Hepatocyte (in vitro differentiated cells): ENCODE results near the gene FUT1. TPM values are rescaled to one million over a fixed set of nuclear protein-coding genes. Genes with fewer than 3 reads are reported as not detected.

Source experiments
- DNase-seq: peaks from one replicate; pipeline ENCODE4 v3.0.0-alpha.2; 2016; ENCODE audit warnings: low spot score
- H2AFZ ChIP-seq: fragments of 200-600 bp; sonication (generic); 2 replicates; pipeline ENCODE4 v1.6.0; 2016; ENCODE audit warnings: antibody characterized with exemption, mild to moderate bottlenecking
- H3K27ac ChIP-seq: fragments of 200-600 bp; sonication (generic); 2 replicates; pipeline ENCODE4 v1.5.1; 2016; ENCODE audit warnings: mild to moderate bottlenecking
- H3K27me3 ChIP-seq: fragments of 200-600 bp; sonication (generic); 2 replicates; pipeline ENCODE4 v1.6.1; 2016
- H3K36me3 ChIP-seq: fragments of 200-600 bp; sonication (generic); replicated peaks from 2 replicates; pipeline ENCODE4 v1.5.1; 2016; ENCODE audit warnings: low read depth; ENCODE audit not compliant: insufficient read depth
- H3K4me1 ChIP-seq: fragments of 200-600 bp; sonication (generic); 2 replicates; pipeline ENCODE4 v1.5.1; 2016; ENCODE audit warnings: mild to moderate bottlenecking, moderate library complexity; ENCODE audit not compliant: insufficient read depth
- H3K4me2 ChIP-seq: fragments of 200-600 bp; sonication (generic); 2 replicates; pipeline ENCODE4 v1.6.0; 2016
- H3K4me3 ChIP-seq: fragments of 200-600 bp; sonication (generic); 2 replicates; pipeline ENCODE4 v1.5.1; 2016; ENCODE audit warnings: mild to moderate bottlenecking
- H3K79me2 ChIP-seq: fragments of 200-600 bp; sonication (generic); 2 replicates; pipeline ENCODE4 v1.6.0; 2017; ENCODE audit warnings: mild to moderate bottlenecking
- H3K9me2 ChIP-seq: fragments of 200-600 bp; sonication (generic); replicated peaks from 2 replicates; pipeline ENCODE4 v1.6.0; 2017; ENCODE audit warnings: mild to moderate bottlenecking; ENCODE audit not compliant: insufficient read depth
- H3K9me3 ChIP-seq: fragments of 200-600 bp; sonication (generic); 2 replicates; pipeline ENCODE4 v1.5.1; 2016; ENCODE audit warnings: low read depth, mild to moderate bottlenecking
- H4K20me1 ChIP-seq: fragments of 200-600 bp; sonication (generic); 2 replicates; pipeline ENCODE4 v1.6.0; 2016; ENCODE audit warnings: mild to moderate bottlenecking; ENCODE audit not compliant: insufficient read depth, poor library complexity, severe bottlenecking
- CTCF ChIP-seq: fragments of 200-600 bp; sonication (generic); IDR thresholded peaks from 2 replicates; pipeline ENCODE4 v1.5.1; 2016; ENCODE audit warnings: antibody characterized with exemption, mild to moderate bottlenecking; ENCODE audit not compliant: poor library complexity
- EZH2 ChIP-seq: fragments of 200-600 bp; sonication (generic); IDR thresholded peaks from 2 replicates; pipeline ENCODE4 v1.6.1; 2016; ENCODE audit warnings: antibody characterized with exemption, mild to moderate bottlenecking, borderline replicate concordance
- EZH2phosphoT487 ChIP-seq: fragments of 200-600 bp; sonication (generic); IDR thresholded peaks from one replicate; pipeline ENCODE4 v1.6.1; 2018; ENCODE audit warnings: antibody characterized with exemption, mild to moderate bottlenecking, low read depth, moderate library complexity; ENCODE audit not compliant: unreplicated experiment, severe bottlenecking
- WGBS: methylation state at CpG from one replicate; pipeline ENCODE4 v1.1.6; 2016; ENCODE audit warnings: low lambda C conversion rate; ENCODE audit errors: missing lambda C conversion rate; 5-methylcytosine and 5-hydroxymethylcytosine counted together
- polyA plus RNA-seq: library from polyadenylated mRNA; unstranded; fragments of >200 nt; fragmentation: Nextera tagmentation; extraction: Ambion mirVana; gene quantifications from 2 replicates; pipeline ENCODE4 v1.2.1, GENCODE V29; 2016
- total RNA-seq: library from RNA; depleted of rRNA; stranded (reverse); fragments of >200 nt; gene quantifications from 2 replicates; pipeline ENCODE4 v1.2.3, GENCODE V29; 2014

Gene FUT1
- total and polyA plus RNA-seq, 2 experiments from 2014 or later: 2.4 to 4.3 TPM

GRCh38 chr19:48713864-48714755, 38.3 kb downstream of the FUT1 start:
- H3K79me2 ChIP-seq: peaks cover 16% of the 10 kb centered on the region
- H3K4me2 ChIP-seq: peak overlapping the region; percentile 85
- TF ChIP-seq CTCF (no peak), EZH2 (no peak), EZH2phosphoT487 (no peak)
- WGBS: 3% methylated on average over 57 of the region's 67 CpGs
- peak; percentile 100 for DNase-seq
- no peaks in the 10 kb centered on the region for H3K9me2 ChIP-seq
- H3K4me3 ChIP-seq: peak overlapping the region; percentile 39
- H3K9me3 ChIP-seq: no peaks in the 10 kb centered on the region
- H2AFZ ChIP-seq: peak overlapping the region; percentile 70
- peak overlapping the region; percentile 89 for H3K27ac ChIP-seq
- H3K36me3 ChIP-seq: no peaks in the 10 kb centered on the region
- H4K20me1 ChIP-seq: no peaks in the 10 kb centered on the region
- H3K4me1 ChIP-seq: peaks cover 27% of the 10 kb centered on the region
- H3K27me3 ChIP-seq: no peaks in the 10 kb centered on the region

- no peaks in the 10 kb centered on the region for H4K20me1 ChIP-seq
- H3K27ac ChIP-seq: peak overlapping the region; percentile 45
- WGBS: 8% methylated on average over 20 of the region's 25 CpGs
- H3K36me3 ChIP-seq: no peaks in the 10 kb centered on the region
- H3K4me3 ChIP-seq: peak overlapping the region; percentile 39
- no peaks in the 10 kb centered on the region for H3K9me3 ChIP-seq
- peaks cover 16% of the 10 kb centered on the region for H3K79me2 ChIP-seq
- peak overlapping the region; percentile 80 for H3K4me2 ChIP-seq
- H3K9me2 ChIP-seq: no peaks in the 10 kb centered on the region
- peak overlapping the region; percentile 70 for H2AFZ ChIP-seq
- H3K4me1 ChIP-seq: peaks cover 27% of the 10 kb centered on the region
- TF ChIP-seq EZH2: no peak
- TF ChIP-seq CTCF: no peak
- TF ChIP-seq EZH2phosphoT487: no peak
- H3K27me3 ChIP-seq: no peaks in the 10 kb centered on the region
- peak; percentile 56 for DNase-seq
These were observed 39.2 kb downstream of the FUT1 start for GRCh38 chr19:48713041-48713863.

- DNase-seq: no peak
- H3K9me2 ChIP-seq: no peaks in the 10 kb centered on the region
- no peaks in the 10 kb centered on the region for H3K36me3 ChIP-seq
- no peak overlapping the region for H3K4me3 ChIP-seq
- H2AFZ ChIP-seq: no peak overlapping the region
- no peak overlapping the region for H3K27ac ChIP-seq
- no peaks in the 10 kb centered on the region for H3K9me3 ChIP-seq
- 90% methylated on average over 4 of the region's 4 CpGs for WGBS
- peaks cover 16% of the 10 kb centered on the region for H3K79me2 ChIP-seq
- TF ChIP-seq CTCF: no peak
- TF ChIP-seq EZH2phosphoT487: no peak
- H3K27me3 ChIP-seq: no peaks in the 10 kb centered on the region
- H3K4me1 ChIP-seq: peaks cover 18% of the 10 kb centered on the region
- no peaks in the 10 kb centered on the region for H4K20me1 ChIP-seq
- H3K4me2 ChIP-seq: no peak overlapping the region
These were observed 41.3 kb downstream of the FUT1 start for GRCh38 chr19:48711106-48711662.
